HG02884 (cell line): ENCODE data around the gene RGMA.
"Not testable (repeated sequence)": the region's sequence is repeated elsewhere in the genome, so short reads cannot be mapped to it uniquely, and the experiment has no call there.

Source experiments
- ATAC-seq: cut with Tn5 transposase; IDR thresholded peaks from one replicate; pipeline ENCODE4 v1.9.1; 2021; ENCODE audit warnings: mild to moderate bottlenecking, moderate library complexity; ENCODE audit not compliant: unreplicated experiment

Gene RGMA

GRCh38 chr15:93049914-93050578 is 39.0 kb downstream of the RGMA start:
- ATAC-seq, result no peak

- ATAC-seq, result no peak
These were observed 39.8 kb downstream of the RGMA start for GRCh38 chr15:93049233-93049632.

DNA sequence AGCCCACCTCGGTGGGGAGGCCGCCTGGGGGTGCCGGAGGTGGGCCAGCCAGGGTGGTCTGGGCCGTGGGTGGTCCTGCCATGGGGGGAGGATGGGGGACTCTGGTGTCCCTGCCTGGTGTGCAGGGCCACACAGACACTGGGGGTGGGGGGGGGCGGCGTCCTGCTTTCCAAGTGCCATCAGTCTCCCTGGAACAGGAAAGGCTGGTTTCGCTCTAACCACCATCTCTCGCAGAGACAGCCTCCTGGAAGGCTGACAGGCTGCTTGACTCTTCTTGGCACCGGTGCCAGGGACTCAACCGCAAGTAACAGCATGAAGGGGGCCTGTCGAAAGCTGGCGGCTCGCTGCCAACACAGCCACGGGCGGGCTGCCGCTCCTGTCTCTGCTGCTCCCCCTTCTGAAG is 40.3 kb downstream of the RGMA start:
- no peak for ATAC-seq

- ATAC-seq, result no peak
These were observed 40.6 kb downstream of the RGMA start for GRCh38 chr15:93048426-93048721.

DNA sequence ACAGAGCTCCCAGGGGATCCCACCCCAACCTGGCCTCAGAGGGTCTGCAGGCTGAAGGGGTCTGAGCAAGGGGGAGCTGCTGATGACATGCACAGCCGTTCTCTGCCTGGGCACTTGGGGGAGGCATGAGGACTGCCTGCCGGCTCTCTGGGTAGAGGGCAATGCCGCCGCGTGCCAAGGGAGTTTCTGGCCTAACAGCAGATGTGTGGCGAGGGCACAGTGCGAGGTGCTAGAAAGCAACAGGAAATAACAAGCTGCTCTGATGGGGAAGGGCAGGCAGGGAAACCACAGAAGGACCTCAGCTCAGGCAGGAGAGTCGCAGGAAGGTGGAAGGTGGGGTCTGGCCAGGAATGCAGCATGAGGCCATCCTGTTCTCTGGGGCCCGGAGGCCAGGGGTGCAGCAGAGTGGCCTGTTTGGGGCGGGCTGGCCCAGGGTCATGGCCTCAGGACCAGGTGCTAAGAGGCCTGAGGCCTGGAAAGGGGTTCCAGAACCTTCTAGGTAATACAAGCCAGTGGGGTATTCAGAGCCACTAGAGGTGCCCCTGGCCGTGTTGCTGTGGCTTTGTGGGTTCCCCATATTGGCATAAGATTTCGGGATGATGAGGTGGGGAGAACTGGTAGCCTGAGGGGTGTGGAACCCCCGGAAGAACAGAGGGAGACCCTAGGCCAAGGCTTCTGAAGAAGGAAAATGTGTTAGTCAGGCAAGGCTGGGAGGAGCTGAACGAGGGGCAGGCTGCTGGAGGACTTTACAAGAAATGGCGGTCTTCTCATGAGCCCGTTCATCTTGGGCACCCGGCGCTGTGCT is 41.2 kb downstream of the RGMA start:
- ATAC-seq, result no peak

GRCh38 chr15:93046721-93047120 is 42.3 kb downstream of the RGMA start:
- no peak for ATAC-seq

DNA sequence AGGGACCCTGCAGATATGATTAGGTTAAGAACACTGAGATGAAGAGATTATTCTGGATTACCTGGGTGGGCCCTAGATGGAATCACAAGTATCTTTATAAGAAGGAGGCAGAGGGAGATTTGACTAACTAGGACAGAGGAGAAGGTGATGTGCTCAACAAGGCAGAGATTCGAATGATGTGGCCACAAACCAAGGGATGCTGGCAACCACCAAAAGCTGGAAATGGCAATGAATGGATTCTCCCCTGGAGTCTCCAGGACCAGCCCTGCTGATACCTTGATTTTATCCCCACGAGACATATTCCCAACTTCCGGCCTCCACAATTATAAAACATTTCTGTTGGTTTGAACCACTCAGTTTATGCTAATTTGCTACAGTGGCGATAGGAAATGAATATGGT is 42.9 kb downstream of the RGMA start:
- ATAC-seq, result no peak

DNA sequence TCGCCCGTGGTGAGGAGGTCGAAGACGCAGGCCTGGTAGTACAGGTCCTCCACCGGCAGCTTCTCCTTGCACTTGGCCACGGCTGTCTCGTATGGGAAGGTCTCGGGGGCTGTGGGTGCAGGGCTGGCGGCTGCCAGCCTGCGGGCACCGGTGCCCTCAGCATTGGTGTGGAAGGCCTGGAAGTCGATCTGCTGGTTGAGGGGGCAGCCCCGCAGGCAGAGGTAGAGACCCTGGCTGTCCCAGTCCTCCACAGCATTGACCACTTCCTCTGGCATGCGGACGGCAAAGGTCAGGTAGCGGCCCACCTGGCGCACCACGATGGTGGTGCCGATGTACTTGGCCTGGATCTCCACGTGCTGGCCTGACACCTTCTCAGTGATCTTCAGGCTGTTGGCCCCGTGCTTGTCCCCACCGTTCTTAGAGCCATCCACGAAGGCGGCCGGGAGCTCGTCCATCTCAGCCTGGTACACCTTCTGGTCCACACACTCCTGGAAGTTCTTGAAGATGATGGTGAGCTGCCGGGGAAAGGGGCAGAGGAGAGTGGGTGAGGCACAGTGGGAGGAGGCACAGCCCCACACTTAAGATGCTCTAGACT is 43.7 kb downstream of the RGMA start:
- ATAC-seq, result no peak

DNA sequence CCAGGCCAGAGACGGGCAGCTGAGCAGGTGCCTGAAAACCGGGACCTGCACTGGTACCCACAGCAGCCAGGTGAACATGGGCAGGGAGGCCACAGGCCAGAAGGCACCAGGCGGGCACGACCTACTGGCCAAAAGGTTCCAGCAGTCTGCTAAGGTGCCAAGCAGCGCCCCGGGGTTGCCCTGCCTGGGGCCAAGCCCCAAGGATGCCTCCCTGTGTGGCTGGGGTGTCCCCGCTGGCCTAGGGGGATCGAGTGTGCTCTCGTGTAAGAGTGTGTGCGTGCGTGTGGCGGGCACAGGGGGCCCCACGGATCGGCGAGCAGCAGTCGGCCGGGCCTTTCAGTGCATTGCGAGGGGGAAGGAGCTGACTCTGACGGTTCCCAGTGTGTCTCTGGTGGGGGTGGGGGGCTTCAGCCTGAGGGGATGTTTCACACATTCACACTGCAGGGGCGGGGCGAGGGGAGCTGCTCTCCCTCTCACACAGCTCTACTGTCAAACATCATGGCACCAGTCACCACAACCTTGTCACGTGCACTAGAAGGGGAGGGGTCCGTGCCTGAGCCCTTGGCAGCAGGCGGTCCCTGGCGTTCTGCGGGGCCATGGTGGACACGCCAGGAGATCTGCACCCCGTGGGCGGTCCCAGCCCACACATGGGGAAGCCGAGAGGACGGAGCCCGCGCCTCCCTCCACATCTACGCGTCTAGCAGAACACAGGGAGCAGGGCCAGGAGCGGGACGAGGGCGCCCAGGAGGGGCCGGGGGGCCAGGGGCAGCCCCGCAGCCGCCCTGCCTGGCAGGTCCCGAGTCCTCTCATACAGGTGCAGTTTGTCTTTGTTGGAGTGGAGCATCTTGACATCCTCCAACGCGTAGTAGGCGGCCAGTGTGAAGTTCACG is 44.5 kb downstream of the RGMA start:
- no peak for ATAC-seq

GRCh38 chr15:93043621-93044300 is 45.2 kb downstream of the RGMA start:
- no peak for ATAC-seq

DNA sequence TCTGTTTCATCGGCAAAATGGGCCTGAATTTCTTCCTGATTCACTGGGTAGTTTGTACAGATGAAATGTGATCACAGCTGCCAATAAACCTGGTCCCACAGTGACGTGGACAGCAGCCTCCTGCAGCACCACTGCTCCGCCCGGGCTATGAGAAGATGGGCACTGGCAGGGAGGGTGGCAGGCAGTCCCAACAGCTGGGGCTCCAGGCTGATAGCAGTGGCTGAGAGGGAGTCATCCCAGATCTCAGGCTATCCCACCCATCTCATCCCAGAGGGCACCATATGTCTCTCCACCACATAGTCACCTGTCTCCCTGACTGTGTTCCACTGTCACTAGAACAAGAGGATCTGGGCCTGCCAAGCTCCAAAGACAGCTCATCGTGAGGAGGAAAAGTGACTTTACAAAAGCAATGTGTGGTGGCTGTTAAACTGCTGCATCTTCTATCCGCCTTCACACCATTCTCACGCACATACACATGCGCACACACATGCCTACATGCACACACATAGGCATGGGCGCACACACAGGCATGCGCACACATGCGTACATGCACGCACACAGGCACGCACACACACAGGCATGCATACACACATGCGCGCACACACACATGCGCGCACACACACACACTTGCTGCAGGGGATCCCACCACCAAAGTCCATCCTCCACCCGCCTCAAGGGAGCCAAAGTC is 46.2 kb downstream of the RGMA start:
- ATAC-seq, result no peak

- ATAC-seq, result no peak
These were observed 46.8 kb downstream of the RGMA start for GRCh38 chr15:93042211-93042610.

DNA sequence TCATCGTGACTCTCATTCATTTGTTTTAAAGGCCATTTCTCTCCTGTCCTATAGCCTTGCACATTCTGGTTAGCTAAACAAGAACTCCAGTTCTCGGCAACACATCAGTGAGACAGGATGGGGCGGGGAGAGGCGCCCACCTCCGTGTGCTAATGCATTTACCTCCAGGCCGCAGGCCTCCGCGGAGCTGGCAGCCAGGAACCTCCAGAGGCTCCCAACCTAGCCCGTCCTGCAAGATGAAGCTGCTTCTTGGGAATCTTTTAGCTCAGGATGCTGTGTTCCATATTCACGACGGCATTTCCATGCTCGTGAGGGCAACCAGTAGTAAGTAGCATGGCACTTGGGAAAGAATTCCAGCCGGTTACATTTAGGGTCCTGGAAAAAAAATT is 47.9 kb downstream of the RGMA start:
- ATAC-seq, result no peak

DNA sequence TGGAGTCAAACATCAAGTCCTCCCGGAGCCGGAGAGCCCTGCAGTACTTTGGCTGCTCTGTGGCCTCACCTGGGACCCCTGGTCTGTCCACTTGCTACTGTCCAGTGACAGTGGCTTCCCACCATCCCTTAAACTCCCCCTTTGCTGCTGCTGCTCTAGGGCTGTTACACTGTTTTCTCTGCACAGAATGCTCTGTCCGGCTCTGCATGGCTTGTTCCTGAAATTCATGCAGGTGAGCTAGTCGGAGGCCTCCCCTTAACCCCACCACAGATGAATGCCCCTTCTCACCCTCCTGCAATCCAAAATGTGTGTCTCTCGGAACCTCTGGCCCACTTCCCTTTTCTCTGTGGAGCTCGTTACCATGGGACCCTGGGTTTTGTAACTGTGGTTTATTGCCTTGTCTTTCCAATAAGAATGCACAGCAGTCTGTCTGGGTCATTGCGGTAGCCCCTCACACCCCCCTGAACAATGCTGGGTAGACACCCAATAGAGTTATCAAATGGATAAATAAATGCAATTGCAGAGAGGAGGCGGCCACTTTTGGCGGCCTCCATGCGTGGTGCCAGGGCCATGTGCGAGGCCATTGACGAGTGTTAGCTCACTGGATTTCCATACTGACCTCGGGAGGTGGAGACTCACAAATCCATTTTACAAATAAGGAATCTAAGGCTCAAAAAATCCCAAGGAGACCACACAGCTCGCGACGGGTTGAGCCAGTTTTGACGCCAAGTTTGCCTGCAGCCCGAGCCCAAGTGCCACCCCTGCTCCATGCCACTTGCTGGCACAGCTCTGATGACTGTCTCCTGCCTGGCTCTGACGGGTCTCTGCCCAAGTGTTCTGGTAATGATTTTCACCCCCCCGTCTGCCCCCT is 48.5 kb downstream of the RGMA start:
- no peak for ATAC-seq

DNA sequence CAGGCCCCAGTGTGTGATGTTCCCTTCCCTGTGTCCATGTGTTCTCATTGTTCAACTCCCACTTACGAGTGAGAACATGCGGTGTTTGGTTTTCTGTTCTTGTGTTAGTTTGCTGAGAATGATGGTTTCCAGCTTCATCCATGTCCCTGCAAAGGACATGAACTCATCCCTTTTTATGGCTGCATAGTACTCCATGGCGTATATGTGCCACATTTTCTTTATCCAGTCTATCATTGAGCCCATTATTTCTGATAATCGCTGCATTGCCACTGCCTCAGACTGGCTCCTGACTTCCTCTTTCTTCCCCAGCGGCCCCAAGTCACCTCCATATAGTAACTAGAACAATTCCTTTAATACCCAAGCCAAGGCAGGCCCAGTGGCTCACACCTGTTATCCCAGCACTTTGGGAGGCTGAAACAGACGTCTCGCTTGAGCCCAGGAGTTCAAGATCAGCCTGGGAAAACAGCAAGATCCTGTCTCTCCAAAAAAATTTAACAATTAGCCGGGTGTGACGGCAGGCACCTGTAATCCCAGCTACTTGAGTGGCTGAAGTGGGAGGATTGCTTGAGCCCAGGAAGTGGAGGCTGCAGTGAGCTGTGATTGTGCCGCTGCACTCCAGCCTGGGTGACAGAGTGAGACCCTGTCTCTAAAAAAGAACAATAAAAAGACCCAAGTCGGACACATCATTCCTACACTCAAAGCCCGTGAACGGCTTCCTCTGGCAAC is 49.3 kb downstream of the RGMA start:
- ATAC-seq, result not testable (repeated sequence)

- ATAC-seq, result no peak
These were observed 50.9 kb downstream of the RGMA start for GRCh38 chr15:93037820-93038705.

DNA sequence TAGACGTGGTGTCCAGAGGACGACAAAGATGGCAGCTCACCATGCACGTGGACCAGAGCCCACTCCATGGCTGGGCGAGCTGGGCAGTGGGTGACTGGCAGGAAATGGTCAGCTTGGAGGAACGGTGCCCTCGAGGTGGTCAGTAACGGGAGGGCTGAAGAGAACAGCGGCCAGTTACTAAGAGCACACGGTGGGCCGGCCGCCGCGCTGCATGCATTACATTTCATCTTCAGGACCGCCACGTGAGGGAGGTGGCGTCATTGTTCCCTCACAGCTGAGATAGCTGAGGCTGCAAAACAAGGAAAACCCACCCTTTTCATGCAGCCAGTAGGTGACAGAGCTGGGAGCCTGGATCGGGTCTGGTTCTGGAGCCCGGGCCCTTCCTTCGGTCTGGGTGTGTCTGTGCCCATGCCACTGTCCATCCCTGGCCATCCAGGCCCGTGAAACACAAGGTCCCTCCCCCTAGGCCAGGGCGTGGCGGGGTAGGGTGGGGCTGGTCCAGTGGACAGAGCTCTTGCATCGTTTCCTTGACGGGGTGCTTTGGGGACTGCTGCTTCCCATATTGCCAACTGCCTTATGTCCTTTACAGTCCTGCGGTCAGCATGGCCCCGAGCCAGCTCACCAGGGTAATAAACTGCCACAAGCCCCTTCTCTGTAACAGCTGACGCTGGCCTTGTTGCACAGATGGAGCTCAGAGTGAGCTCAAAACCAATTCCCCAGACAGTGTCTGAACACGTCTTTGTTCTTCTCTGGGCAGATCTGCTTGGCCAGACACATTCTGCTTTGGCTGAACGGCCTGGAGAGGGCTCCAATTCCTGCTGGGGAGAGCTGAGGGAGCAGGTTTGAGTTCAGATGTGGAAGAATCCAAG is 51.8 kb downstream of the RGMA start:
- ATAC-seq, result no peak
